Endothelial cell of umbilical vein (primary cell): ENCODE results near the gene MTO1. TPM values are rescaled to one million over a fixed set of nuclear protein-coding genes. Genes with fewer than 3 reads are reported as not detected.

Experiments
- BruUV-seq: library from RNA; stranded (reverse); fragments of 400-500 nt; replicated peaks from 2 replicates; lab custom pipeline; 2021; lab: Mats Ljungman, UMichigan
- CTCF ChIA-PET: fragments of 300-600, 350-600 bp; sonication (Branson Sonifier 250); formaldehyde crosslinking; loops from one replicate; lab custom pipeline; 2021; ENCODE audit warnings: antibody characterized with exemption, inconsistent platforms; lab: Charles Lee
- POLR2A ChIA-PET: fragments of 300-600, 350-600 bp; sonication (Branson Sonifier 250); formaldehyde crosslinking; loops from one replicate; lab custom pipeline; 2021; ENCODE audit warnings: antibody characterized with exemption, inconsistent platforms; lab: Charles Lee
- DNase-seq: peaks from one replicate; pipeline ENCODE4 v3.0.0-alpha.2; 2011; ENCODE audit warnings: low read depth, low spot score
- FAIRE-seq: peaks from 2 replicates; lab custom pipeline; 2011; peaks lifted over from hg19 to GRCh38; lab: Jason Lieb, UNC
- H2AFZ ChIP-seq: 2 replicates; pipeline ENCODE4 v1.6.0; 2012; ENCODE audit warnings: low read depth, low read length, control low read depth, inconsistent platforms
- H3K27ac ChIP-seq: 2 replicates; pipeline ENCODE4 v1.5.1; 2011; ENCODE audit warnings: low read depth, mild to moderate bottlenecking, control low read depth, low read length, moderate library complexity; ENCODE audit not compliant: insufficient read depth
- H3K27me3 ChIP-seq, 2 experiments: 2 replicates each; pipeline versions ENCODE4 v1.6.0 to v1.6.1; 2011; ENCODE audit warnings: low read length in 2 of 2, mixed read lengths in 1 of 2; ENCODE audit not compliant: control insufficient read depth in 2 of 2, insufficient read depth in 2 of 2
- H3K36me3 ChIP-seq, 2 experiments: 2 replicates in 1 of 2; 3 replicates in 1 of 2; pipeline ENCODE4 v1.5.1; 2011; ENCODE audit warnings: low read length in 2 of 2, mild to moderate bottlenecking in 1 of 2, moderate library complexity in 1 of 2; ENCODE audit not compliant: control insufficient read depth in 2 of 2, insufficient read depth in 2 of 2; ENCODE audit errors: extremely low read depth in 1 of 2
- H3K4me1 ChIP-seq: 3 replicates; pipeline ENCODE4 v1.5.1; 2011; ENCODE audit warnings: mild to moderate bottlenecking, low read length; ENCODE audit not compliant: control insufficient read depth, insufficient read depth; ENCODE audit errors: extremely low read depth
- H3K4me2 ChIP-seq: 2 replicates; pipeline ENCODE4 v1.6.1; 2011; ENCODE audit warnings: low read length, control low read depth, mixed read lengths; ENCODE audit not compliant: insufficient read depth
- H3K4me3 ChIP-seq, 3 experiments: fragments of 200-600 bp in 1 of 3; sonication (generic), shearing (Covaris generic) in 1 of 3; replicated peaks in 1 of 3; 2 replicates each; pipeline ENCODE4 v1.5.1; 2011 to 2016; ENCODE audit warnings: control low read depth in 3 of 3, low read length in 3 of 3, mild to moderate bottlenecking in 2 of 3, inconsistent platforms in 1 of 3, low read depth in 1 of 3, moderate library complexity in 1 of 3; ENCODE audit not compliant: insufficient read depth in 1 of 3
- H3K79me2 ChIP-seq: 2 replicates; pipeline ENCODE4 v1.6.0; 2012; ENCODE audit warnings: low read length, inconsistent platforms; ENCODE audit not compliant: control insufficient read depth, insufficient read depth
- H3K9ac ChIP-seq: replicated peaks from 2 replicates; pipeline ENCODE3; 2011; ENCODE audit warnings: low read length, control low read depth; ENCODE audit not compliant: insufficient read depth; ENCODE audit errors: extremely low read depth
- H3K9me1 ChIP-seq: replicated peaks from 3 replicates; pipeline ENCODE4 v1.6.0; 2011; ENCODE audit warnings: mild to moderate bottlenecking, low read length; ENCODE audit not compliant: control insufficient read depth, insufficient read depth; ENCODE audit errors: extremely low read depth
- H3K9me3 ChIP-seq: replicated peaks from 2 replicates; pipeline ENCODE4 v1.5.1; 2012; ENCODE audit warnings: low read length, inconsistent platforms; ENCODE audit not compliant: control insufficient read depth, insufficient read depth
- H4K20me1 ChIP-seq: replicated peaks from 2 replicates; pipeline ENCODE3; 2011; ENCODE audit warnings: mild to moderate bottlenecking, low read length; ENCODE audit not compliant: control insufficient read depth, insufficient read depth; ENCODE audit errors: extremely low read depth
- EZH2 ChIP-seq: IDR thresholded peaks from 2 replicates; pipeline ENCODE4 v1.6.1; 2012; ENCODE audit warnings: borderline replicate concordance, low read depth, mild to moderate bottlenecking, moderate library complexity, low read length, inconsistent platforms; ENCODE audit not compliant: severe bottlenecking
- FOS ChIP-seq: IDR thresholded peaks from 2 replicates; pipeline ENCODE4 v1.6.1; 2011; ENCODE audit warnings: mild to moderate bottlenecking, low read length, moderate library complexity, borderline replicate concordance; ENCODE audit not compliant: insufficient read depth
- GATA2 ChIP-seq: IDR thresholded peaks from 2 replicates; pipeline ENCODE4 v1.7.0; 2011; ENCODE audit warnings: low read depth, mild to moderate bottlenecking, moderate library complexity, mixed read lengths, low read length; ENCODE audit not compliant: insufficient read length, insufficient read depth
- JUN ChIP-seq: IDR thresholded peaks from 2 replicates; pipeline ENCODE4 v1.6.1; 2011; ENCODE audit warnings: borderline replicate concordance, low read depth; ENCODE audit not compliant: insufficient read length, insufficient read depth
- MYC ChIP-seq: IDR thresholded peaks from one replicate; pipeline ENCODE4 v1.6.1; 2011; ENCODE audit warnings: mild to moderate bottlenecking, low read depth, low read length
- POLR2A ChIP-seq: IDR thresholded peaks from 2 replicates; pipeline ENCODE4 v1.6.1; 2012; ENCODE audit warnings: low read depth, mild to moderate bottlenecking, control low read depth, low read length
- POLR2AphosphoS5 ChIP-seq: IDR thresholded peaks from 2 replicates; pipeline ENCODE4 v1.6.1; 2012; ENCODE audit warnings: low read depth, mild to moderate bottlenecking, control low read depth, low read length, moderate library complexity; ENCODE audit not compliant: insufficient read depth
- dilution Hi-C: fragments of 300-500 bp; cut with MboI; formaldehyde crosslinking; loops from one replicate; pipeline ENCODE4 v1.15.0; 2019; ENCODE audit warnings: low sequenced_read_pairs; ENCODE audit not compliant: extremely low pct_ligation_motif_present
- intact Hi-C: fragments of 100-400 bp; cut with micrococcal nuclease; formaldehyde crosslinking; loops from one replicate; pipeline ENCODE4 v1.10.0; 2022
- polyA plus RNA-seq, 4 experiments: library from polyadenylated mRNA; depleted of rRNA in 3 of 4; stranded (reverse) in 3 of 4; unstranded in 1 of 4; fragments of >200 nt; gene quantifications; 2 replicates each; pipeline versions ENCODE4 v1.2.1 to v1.2.3, GENCODE V29; 2011 to 2012; ENCODE audit warnings: missing spikeins in 1 of 4
- total RNA-seq: library from RNA; stranded (reverse); gene quantifications from 2 replicates; pipeline ENCODE4 v1.2.3, GENCODE V29; 2021
- TF ChIP-seq, protein P1 (sequence below), 2 donors: IDR thresholded peaks; 1 replicate in 1 of 2; 2 replicates in 1 of 2; pipeline ENCODE4 v1.5.1; 2011; ENCODE audit warnings: low read length in 2 of 2, mild to moderate bottlenecking in 2 of 2, moderate library complexity in 2 of 2, control low read depth in 1 of 2, inconsistent platforms in 1 of 2, low read depth in 1 of 2; ENCODE audit not compliant: insufficient read depth in 1 of 2; ENCODE audit errors: extremely low read depth in 1 of 2
- TF ChIP-seq, protein P2 (sequence below): IDR thresholded peaks from 2 replicates; pipeline ENCODE4 v1.6.1; 2011; ENCODE audit not compliant: insufficient read depth, insufficient read length

MTO1 gene
- total and polyA plus RNA-seq, 2 donors (not counting 3 experiments of a cell fraction or from before 2014, with no cell fraction given), result 12.6 to 24.8 TPM

DNA sequence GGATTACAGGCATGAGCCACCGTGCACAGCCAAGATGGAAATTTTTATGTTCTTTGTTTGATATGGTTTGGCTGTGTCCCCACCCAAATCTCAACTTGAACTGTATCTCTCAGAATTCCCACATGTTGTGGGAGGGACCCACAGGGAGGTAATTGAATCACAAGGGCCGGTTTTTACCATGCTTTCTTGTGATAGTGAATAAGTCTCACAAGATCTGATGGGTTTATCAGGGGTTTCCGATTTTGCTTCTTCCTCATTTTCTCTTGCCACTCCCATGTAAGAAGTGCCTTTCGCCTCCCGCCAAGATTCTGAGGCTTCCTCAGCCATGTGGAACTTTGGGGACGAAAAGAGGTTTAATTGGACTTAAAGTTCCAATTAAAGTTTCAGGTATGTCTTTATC lies 44.7 kb downstream of the MTO1 start:
- FAIRE-seq (no peak), DNase-seq (no peak)
- Histone ChIP-seq H3K4me1 (no peaks in the 10 kb centered on the region), H3K9ac (no peak overlapping the region), H3K27ac (no peak overlapping the region), H3K4me2 (no peak overlapping the region), H3K4me3 (no peak overlapping the region), H4K20me1 (no peaks in the 10 kb centered on the region), H3K79me2 (no peaks in the 10 kb centered on the region), H3K9me3 (no peaks in the 10 kb centered on the region), H3K27me3 (no peaks in the 10 kb centered on the region), H3K9me1 (no peaks in the 10 kb centered on the region), H2AFZ (no peak overlapping the region), H3K36me3 (peaks cover 0 to 2% of the 10 kb centered on the region in 2 experiments)
- POLR2A ChIA-PET, result no interaction called here
- dilution Hi-C loops (no loop called here), intact Hi-C loops (no loop called here)
- no TSS peak for BruUV-seq
- CTCF ChIA-PET, result no interaction called here
- TF ChIP-seq GATA2, result no peak
- no peak for TF ChIP-seq FOS
- TF ChIP-seq MYC, result no peak
- TF ChIP-seq, protein P1, sequence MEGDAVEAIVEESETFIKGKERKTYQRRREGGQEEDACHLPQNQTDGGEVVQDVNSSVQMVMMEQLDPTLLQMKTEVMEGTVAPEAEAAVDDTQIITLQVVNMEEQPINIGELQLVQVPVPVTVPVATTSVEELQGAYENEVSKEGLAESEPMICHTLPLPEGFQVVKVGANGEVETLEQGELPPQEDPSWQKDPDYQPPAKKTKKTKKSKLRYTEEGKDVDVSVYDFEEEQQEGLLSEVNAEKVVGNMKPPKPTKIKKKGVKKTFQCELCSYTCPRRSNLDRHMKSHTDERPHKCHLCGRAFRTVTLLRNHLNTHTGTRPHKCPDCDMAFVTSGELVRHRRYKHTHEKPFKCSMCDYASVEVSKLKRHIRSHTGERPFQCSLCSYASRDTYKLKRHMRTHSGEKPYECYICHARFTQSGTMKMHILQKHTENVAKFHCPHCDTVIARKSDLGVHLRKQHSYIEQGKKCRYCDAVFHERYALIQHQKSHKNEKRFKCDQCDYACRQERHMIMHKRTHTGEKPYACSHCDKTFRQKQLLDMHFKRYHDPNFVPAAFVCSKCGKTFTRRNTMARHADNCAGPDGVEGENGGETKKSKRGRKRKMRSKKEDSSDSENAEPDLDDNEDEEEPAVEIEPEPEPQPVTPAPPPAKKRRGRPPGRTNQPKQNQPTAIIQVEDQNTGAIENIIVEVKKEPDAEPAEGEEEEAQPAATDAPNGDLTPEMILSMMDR (IDR thresholded peaks at IDR 0.05; ENCODE audit: extremely low read depth in 1 of 2, insufficient read depth in 1 of 2, low read depth in 1 of 2, low read length in 2 of 2), result no peak

- no peaks in the 10 kb centered on the region for H3K9me1 ChIP-seq
- no peak overlapping the region for H3K4me3 ChIP-seq
- H3K9ac ChIP-seq, result no peak overlapping the region
- H3K36me3 ChIP-seq, result no peaks in the 10 kb centered on the region
- no peak overlapping the region for H3K27ac ChIP-seq
- no peak for FAIRE-seq
- no peaks in the 10 kb centered on the region for H4K20me1 ChIP-seq
- no peak overlapping the region for H3K4me2 ChIP-seq
- DNase-seq, result no peak
- no peaks in the 10 kb centered on the region for H3K27me3 ChIP-seq
- ChIA-PET CTCF (interaction anchor here (1.1 to 1.9 kb wide), 3 partner anchors 39 to 144 kb away, joined by 4 to 8 read pairs (median 5); no protein-coding TSS in a partner anchor), POLR2A (interaction anchor here (1.4 to 1.7 kb wide), 2 partner anchors 11 to 13 kb away, joined by 4 to 5 read pairs; partner anchors contain the start of gene EEF1A1)
- intact Hi-C loops, result no loop called here
- no peaks in the 10 kb centered on the region for H3K9me3 ChIP-seq
- H2AFZ ChIP-seq, result no peak overlapping the region
- dilution Hi-C loops, result no loop called here
- no peaks in the 10 kb centered on the region for H3K79me2 ChIP-seq
- H3K4me1 ChIP-seq, result no peaks in the 10 kb centered on the region
- TF ChIP-seq JUN (no peak), POLR2AphosphoS5 (no peak), FOS (no peak), MYC (no peak), POLR2A (no peak), EZH2 (no peak), GATA2 (no peak)
- TF ChIP-seq, protein P2, sequence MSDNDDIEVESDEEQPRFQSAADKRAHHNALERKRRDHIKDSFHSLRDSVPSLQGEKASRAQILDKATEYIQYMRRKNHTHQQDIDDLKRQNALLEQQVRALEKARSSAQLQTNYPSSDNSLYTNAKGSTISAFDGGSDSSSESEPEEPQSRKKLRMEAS, result no peak
- TF ChIP-seq, protein P1 (IDR thresholded peaks at IDR 0.05; ENCODE audit: extremely low read depth in 1 of 2, insufficient read depth in 1 of 2, low read depth in 1 of 2, low read length in 2 of 2), result no peak
- BruUV-seq, result no TSS peak
Observed at GRCh38 chr6:73508776-73509175, 47.2 kb downstream of the MTO1 start.
